HG02642 (cell line): Measurements from ENCODE around the gene MCC.

Experiments
- ATAC-seq: cut with Tn5 transposase; IDR thresholded peaks from one replicate; pipeline ENCODE4 v1.9.1; 2021; ENCODE audit warnings: mild to moderate bottlenecking; ENCODE audit not compliant: unreplicated experiment, poor library complexity

The MCC gene

GRCh38 chr5:113166261-113166660 lies 322.0 kb downstream of the MCC start:
- no peak for ATAC-seq

- no peak for ATAC-seq
Measured at GRCh38 chr5:113164021-113164420, 324.2 kb downstream of the MCC start.

GRCh38 chr5:113163328-113163727 lies 324.9 kb downstream of the MCC start:
- ATAC-seq: no peak

GRCh38 chr5:113162770-113163169 lies 325.5 kb downstream of the MCC start:
- no peak for ATAC-seq

- ATAC-seq: no peak
Measured at GRCh38 chr5:113162208-113162607, 326.0 kb downstream of the MCC start.

- ATAC-seq: no peak
Measured at GRCh38 chr5:113161806-113162205, 326.4 kb downstream of the MCC start.

- ATAC-seq: no peak
Measured at GRCh38 chr5:113157886-113158285, 330.4 kb downstream of the MCC start.

- no peak for ATAC-seq
Measured at GRCh38 chr5:113156271-113156877, 331.9 kb downstream of the MCC start.

GRCh38 chr5:113153512-113154097 lies 334.6 kb downstream of the MCC start:
- ATAC-seq: no peak

- no peak for ATAC-seq
Measured at GRCh38 chr5:113152380-113152740, 335.9 kb downstream of the MCC start.

- no peak for ATAC-seq
Measured at GRCh38 chr5:113151641-113152379, 336.4 kb downstream of the MCC start.

- ATAC-seq: no peak
Measured at GRCh38 chr5:113150821-113151220, 337.4 kb downstream of the MCC start.

- ATAC-seq: no peak
Measured at GRCh38 chr5:113150221-113150620, 338.0 kb downstream of the MCC start.

- ATAC-seq: no peak
Measured at GRCh38 chr5:113147537-113147936, 340.7 kb downstream of the MCC start.

- no peak for ATAC-seq
Measured at GRCh38 chr5:113147101-113147508, 341.1 kb downstream of the MCC start.

GRCh38 chr5:113145757-113146387 lies 342.4 kb downstream of the MCC start:
- no peak for ATAC-seq

- no peak for ATAC-seq
Measured at GRCh38 chr5:113142186-113142585, 346.1 kb downstream of the MCC start.

- no peak for ATAC-seq
Measured at GRCh38 chr5:113140837-113141671, 347.2 kb downstream of the MCC start.

- ATAC-seq: no peak
Measured at GRCh38 chr5:113133211-113133975, 354.9 kb downstream of the MCC start.

- no peak for ATAC-seq
Measured at GRCh38 chr5:113132564-113132963, 355.7 kb downstream of the MCC start.
